Calu3 (cell line): ENCODE results near the gene ELL2. TPM values are rescaled to one million over a fixed set of nuclear protein-coding genes. Genes with fewer than 3 reads are reported as not detected.

Experiments
- BruUV-seq: library from RNA; stranded (reverse); fragments of 400-500 nt; replicated peaks from 2 replicates; lab custom pipeline; 2021; lab: Mats Ljungman, UMichigan
- CTCF ChIA-PET: fragments of 300-600 bp; sonication (Branson Sonifier 250); formaldehyde crosslinking; loops from one replicate; lab custom pipeline; 2022; ENCODE audit warnings: antibody characterized with exemption; lab: Charles Lee
- DNase-seq: peaks from one replicate; pipeline ENCODE4 v3.0.0; 2022
- H3K27ac Mint-ChIP-seq: one replicate; pipeline ENCODE4 v1.8.0; 2022; ENCODE audit warnings: mixed read lengths; ENCODE audit not compliant: unreplicated experiment
- H3K27me3 Mint-ChIP-seq: one replicate; pipeline ENCODE4 v1.8.0; 2022; ENCODE audit warnings: mixed read lengths; ENCODE audit not compliant: unreplicated experiment
- H3K36me3 Mint-ChIP-seq: one replicate; pipeline ENCODE4 v1.8.0; 2022; ENCODE audit warnings: mild to moderate bottlenecking, moderate library complexity, mixed read lengths; ENCODE audit not compliant: insufficient read depth, unreplicated experiment
- H3K4me1 Mint-ChIP-seq: one replicate; pipeline ENCODE4 v1.8.0; 2022; ENCODE audit warnings: mild to moderate bottlenecking, low read depth, mixed read lengths; ENCODE audit not compliant: unreplicated experiment
- H3K4me3 Mint-ChIP-seq: one replicate; pipeline ENCODE4 v1.8.0; 2022; ENCODE audit warnings: mild to moderate bottlenecking, low read depth, moderate library complexity, mixed read lengths; ENCODE audit not compliant: unreplicated experiment
- H3K9me3 Mint-ChIP-seq: one replicate; pipeline ENCODE4 v1.8.0; 2022; ENCODE audit warnings: low read depth, mixed read lengths; ENCODE audit not compliant: unreplicated experiment
- CTCF ChIP-seq: fragments of 200-600 bp; IDR thresholded peaks from one replicate; pipeline ENCODE4 v1.8.0; 2022; ENCODE audit warnings: antibody characterized with exemption; ENCODE audit not compliant: unreplicated experiment
- intact Hi-C: fragments of 100-400 bp; cut with micrococcal nuclease; formaldehyde crosslinking; loops from one replicate; pipeline ENCODE4 v1.10.0; 2022; ENCODE audit not compliant: unreplicated experiment
- total RNA-seq: library from RNA; stranded (reverse); gene quantifications from 2 replicates; pipeline ENCODE4 v1.2.3, GENCODE V29; 2022

Gene ELL2
- total RNA-seq, 1 experiment from 2014 or later = 57.7 TPM

GRCh38 chr5:95899829-95900228, 61.8 kb downstream of the ELL2 start:
- Mint-ChIP-seq H3K27ac (no peak overlapping the region), H3K9me3 (no peaks in the 10 kb centered on the region), H3K36me3 (peaks cover 47% of the 10 kb centered on the region), H3K27me3 (no peaks in the 10 kb centered on the region), H3K4me3 (no peak overlapping the region), H3K4me1 (peaks cover 25% of the 10 kb centered on the region)
- BruUV-seq = no TSS peak
- CTCF ChIA-PET = no interaction called here
- intact Hi-C loops = loop anchor here (10.0 kb wide), 1 partner anchor 275 kb away; no protein-coding TSS in a partner anchor
- no peak for TF ChIP-seq CTCF
- no peak for DNase-seq

GRCh38 chr5:95899006-95899405, 62.6 kb downstream of the ELL2 start:
- Mint-ChIP-seq H3K4me1 (peaks cover 25% of the 10 kb centered on the region), H3K36me3 (peaks cover 49% of the 10 kb centered on the region), H3K27ac (no peak overlapping the region), H3K9me3 (no peaks in the 10 kb centered on the region), H3K27me3 (no peaks in the 10 kb centered on the region), H3K4me3 (no peak overlapping the region)
- CTCF ChIA-PET = no interaction called here
- no peak for DNase-seq
- TF ChIP-seq CTCF = no peak
- intact Hi-C loops = loop anchor here (10.0 kb wide), 1 partner anchor 276 kb away; no protein-coding TSS in a partner anchor
- no TSS peak for BruUV-seq

- intact Hi-C loops = loop anchor here (10.0 kb wide), 1 partner anchor 279 kb away; no protein-coding TSS in a partner anchor
- TF ChIP-seq CTCF = no peak
- DNase-seq = no peak
- Mint-ChIP-seq H3K27me3 (no peaks in the 10 kb centered on the region), H3K27ac (no peak overlapping the region), H3K36me3 (peaks cover 54% of the 10 kb centered on the region), H3K4me3 (no peak overlapping the region), H3K9me3 (no peaks in the 10 kb centered on the region), H3K4me1 (peaks cover 8% of the 10 kb centered on the region)
- no TSS peak for BruUV-seq
- CTCF ChIA-PET = no interaction called here
Observed at GRCh38 chr5:95895771-95896170, 65.9 kb downstream of the ELL2 start.

- TF ChIP-seq CTCF = no peak
- DNase-seq = no peak
- intact Hi-C loops = loop anchor here (10.0 kb wide), 1 partner anchor 280 kb away; no protein-coding TSS in a partner anchor
- Mint-ChIP-seq H3K36me3 (peaks cover 53% of the 10 kb centered on the region), H3K9me3 (no peaks in the 10 kb centered on the region), H3K27ac (no peak overlapping the region), H3K4me3 (no peak overlapping the region), H3K4me1 (peaks cover 8% of the 10 kb centered on the region), H3K27me3 (no peaks in the 10 kb centered on the region)
- CTCF ChIA-PET = no interaction called here
- BruUV-seq = no TSS peak
Observed at GRCh38 chr5:95895251-95895650, 66.4 kb downstream of the ELL2 start.
